OCI-LY1 (cell line): ENCODE results near the gene EYA2.

ENCODE experiments used
- CTCF ChIP-seq: fragments of 200-600 bp; sonication (generic), shearing (Covaris generic); IDR thresholded peaks from 2 replicates; pipeline ENCODE4 v1.5.1; 2017; ENCODE audit warnings: mild to moderate bottlenecking, antibody characterized with exemption, low read length, moderate library complexity, mixed read lengths
- EZH2 ChIP-seq: fragments of 200-600 bp; sonication (generic), shearing (Covaris generic); IDR thresholded peaks from 2 replicates; pipeline ENCODE4 v1.8.0; 2017; ENCODE audit warnings: borderline replicate concordance, mixed run types, mild to moderate bottlenecking, antibody characterized with exemption, low read length, moderate library complexity, mixed read lengths

DNA sequence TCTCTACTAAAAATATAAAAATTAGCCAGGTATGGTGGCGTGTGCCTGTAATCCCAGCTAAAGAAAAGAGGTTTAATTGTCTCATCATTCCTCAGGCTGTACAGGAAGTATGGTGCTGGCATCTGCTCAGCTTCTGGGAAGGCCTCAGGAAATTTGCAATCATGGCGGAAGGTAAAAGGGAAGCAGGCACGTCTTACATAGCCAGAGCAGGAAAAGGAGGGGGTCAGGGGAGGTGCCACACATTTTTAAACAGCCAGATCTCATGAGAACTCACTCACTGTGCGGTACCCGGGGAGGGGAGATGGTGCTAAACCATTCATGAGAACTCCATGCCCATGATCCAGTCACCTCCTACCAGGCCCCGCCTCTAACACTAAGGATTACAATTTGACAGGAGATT, 191.7 kb downstream of the EYA2 start:
- TF ChIP-seq CTCF (no peak), EZH2 (no peak)
